GM23338 (cell line): ENCODE results near the gene NIPAL3. TPM values are rescaled to one million over a fixed set of nuclear protein-coding genes. Genes with fewer than 3 reads are reported as not detected.
"Not testable (repeated sequence)": the region's sequence is repeated elsewhere in the genome, so short reads cannot be mapped to it uniquely, and the experiment has no call there.

Source experiments
- ATAC-seq: fragments of 200-7000 bp; cut with Tn5 transposase; 3 replicates; pipeline ENCODE4 v1.9.1; 2020
- DNase-seq: peaks from one replicate; pipeline ENCODE4 v3.0.0-alpha.2; 2015; ENCODE audit warnings: low spot score
- H2AFZ ChIP-seq: fragments of 200-600 bp; sonication (generic); 2 replicates; pipeline ENCODE4 v1.8.0; 2016; ENCODE audit warnings: antibody characterized with exemption, mild to moderate bottlenecking, moderate library complexity
- H3F3A ChIP-seq: fragments of 200-600 bp; sonication (generic); replicated peaks from 2 replicates; pipeline ENCODE4 v1.8.0; 2017; ENCODE audit warnings: antibody characterized with exemption, mixed run types, low read depth
- H3K27ac ChIP-seq: fragments of 200-600 bp; sonication (generic); 2 replicates; pipeline ENCODE4 v1.6.1; 2016; ENCODE audit warnings: low read depth
- H3K27me3 ChIP-seq: fragments of 200-600 bp; sonication (generic); 2 replicates; pipeline ENCODE4 v1.8.0; 2016; ENCODE audit warnings: mild to moderate bottlenecking, mixed run types, moderate library complexity; ENCODE audit not compliant: insufficient read depth
- H3K36me3 ChIP-seq: fragments of 200-600 bp; sonication (generic); 2 replicates; pipeline ENCODE4 v1.8.0; 2016; ENCODE audit warnings: mild to moderate bottlenecking; ENCODE audit not compliant: insufficient read depth
- H3K4me1 ChIP-seq: fragments of 200-600 bp; sonication (generic); 2 replicates; pipeline ENCODE4 v1.8.0; 2016; ENCODE audit warnings: mild to moderate bottlenecking, moderate library complexity; ENCODE audit not compliant: insufficient read depth
- H3K4me2 ChIP-seq: fragments of 200-600 bp; sonication (generic); 2 replicates; pipeline ENCODE4 v1.7.1; 2017; ENCODE audit warnings: mixed run types
- H3K4me3 ChIP-seq: fragments of 200-600 bp; sonication (generic); 2 replicates; pipeline ENCODE4 v1.6.1; 2016; ENCODE audit warnings: mixed run types
- H3K79me2 ChIP-seq: fragments of 200-600 bp; sonication (generic); replicated peaks from 2 replicates; pipeline ENCODE4 v1.8.0; 2017; ENCODE audit warnings: mild to moderate bottlenecking; ENCODE audit not compliant: insufficient read depth
- H3K9me2 ChIP-seq: fragments of 200-600 bp; sonication (generic); 2 replicates; pipeline ENCODE4 v1.8.0; 2017; ENCODE audit not compliant: insufficient read depth
- H4K20me1 ChIP-seq: fragments of 200-600 bp; sonication (generic); replicated peaks from 2 replicates; pipeline ENCODE4 v1.8.0; 2017; ENCODE audit warnings: mild to moderate bottlenecking; ENCODE audit not compliant: insufficient read depth
- H3K27ac Mint-ChIP-seq: 2 replicates; pipeline ENCODE4 v1.8.0; 2020; ENCODE audit warnings: inconsistent platforms, mild to moderate bottlenecking, moderate library complexity, mixed read lengths
- H3K27me3 Mint-ChIP-seq: 3 replicates; pipeline ENCODE4 v1.8.0; 2022; ENCODE audit warnings: low read depth, mild to moderate bottlenecking, moderate library complexity, mixed read lengths, inconsistent platforms; ENCODE audit not compliant: insufficient read depth, poor library complexity
- H3K36me3 Mint-ChIP-seq: 3 replicates; pipeline ENCODE4 v1.8.0; 2021; ENCODE audit warnings: low read depth, mild to moderate bottlenecking, inconsistent platforms, moderate library complexity, mixed read lengths
- H3K4me1 Mint-ChIP-seq: 3 replicates; pipeline ENCODE4 v1.8.0; 2020; ENCODE audit warnings: mild to moderate bottlenecking, inconsistent platforms, mixed read lengths
- H3K4me3 Mint-ChIP-seq: 3 replicates; pipeline ENCODE4 v1.8.0; 2021; ENCODE audit warnings: moderate library complexity, mild to moderate bottlenecking, inconsistent platforms, mixed read lengths
- H3K9me3 Mint-ChIP-seq: 3 replicates; pipeline ENCODE4 v1.8.0; 2020; ENCODE audit warnings: moderate library complexity, mild to moderate bottlenecking, inconsistent platforms, mixed read lengths
- STAT1 ChIP-seq: IDR thresholded peaks from one replicate; pipeline ENCODE4 v1.6.1; 2016; ENCODE audit warnings: antibody characterized with exemption; ENCODE audit not compliant: unreplicated experiment
- ZNF114 ChIP-seq: fragments of 250-450 bp; sonication (Bioruptor Pico); IDR thresholded peaks from 2 replicates; pipeline ENCODE4 v1.5.0; 2020; ENCODE audit warnings: mild to moderate bottlenecking, moderate library complexity
- ZNF462 ChIP-seq: fragments of 250-450 bp; sonication (Bioruptor Pico); IDR thresholded peaks from 2 replicates; pipeline ENCODE4 v1.5.0; 2020; ENCODE audit warnings: mild to moderate bottlenecking, moderate library complexity
- polyA plus RNA-seq: library from polyadenylated mRNA; unstranded; fragments of >200 nt; fragmentation: Nextera tagmentation; extraction: Ambion mirVana; gene quantifications from 2 replicates; pipeline ENCODE4 v1.2.1, GENCODE V29; 2016
- total RNA-seq: library from RNA; depleted of rRNA; stranded (reverse); fragments of >200 nt; shearing (Covaris generic); gene quantifications from 2 replicates; pipeline ENCODE4 v1.2.3, GENCODE V29; 2014; rRNA removed

Gene NIPAL3
- total and polyA plus RNA-seq, 2 experiments from 2014 or later, result 5.5 to 9.6 TPM

GRCh38 chr1:24516506-24516905 lies 100.9 kb downstream of the NIPAL3 start (continued):
- TF ChIP-seq ZNF462 (CRISPR knock-in tag) (no peak), STAT1 (no peak)

GRCh38 chr1:24517898-24518297 lies 102.3 kb downstream of the NIPAL3 start:
- ATAC-seq (no peak), DNase-seq (no peak)
- no peak overlapping the region for H3K27ac Mint-ChIP-seq
- no peaks in the 10 kb centered on the region for H3K27me3 ChIP-seq
- no peaks in the 10 kb centered on the region for H3F3A ChIP-seq
- H2AFZ ChIP-seq, result no peak overlapping the region
- no peak for TF ChIP-seq ZNF114 (CRISPR knock-in tag)
- no peak overlapping the region for H3K4me3 Mint-ChIP-seq
- H4K20me1 ChIP-seq, result no peaks in the 10 kb centered on the region
- peaks cover 2% of the 10 kb centered on the region; the same call in 2 of the 3 replicates for H3K4me1 Mint-ChIP-seq
- no peak overlapping the region for H3K4me3 ChIP-seq
- H3K36me3 Mint-ChIP-seq, result peaks cover 4% of the 10 kb centered on the region; the same call in 1 of the 3 replicates
- H3K36me3 ChIP-seq, result peaks cover 6% of the 10 kb centered on the region; the same call in 1 of the 2 replicates
- no peak overlapping the region for H3K27ac ChIP-seq
- no peaks in the 10 kb centered on the region for H3K79me2 ChIP-seq
- no peaks in the 10 kb centered on the region for H3K27me3 Mint-ChIP-seq
- H3K9me2 ChIP-seq, result no peaks in the 10 kb centered on the region
- H3K4me1 ChIP-seq, result no peaks in the 10 kb centered on the region
- H3K9me3 Mint-ChIP-seq, result no peaks in the 10 kb centered on the region
- H3K4me2 ChIP-seq, result no peak overlapping the region

- not testable (repeated sequence) for H3K27me3 Mint-ChIP-seq
Observed at GRCh38 chr1:24520282-24520681, 104.7 kb downstream of the NIPAL3 start.

More at GRCh38 chr1:24520282-24520681, 104.7 kb downstream of the NIPAL3 start:
- H3K4me3 ChIP-seq, H3K27me3 ChIP-seq, H3F3A ChIP-seq, ATAC-seq, H3K36me3 ChIP-seq, H3K27ac ChIP-seq, H3K4me1 ChIP-seq, H3K36me3 Mint-ChIP-seq, H3K4me1 Mint-ChIP-seq, DNase-seq, H3K9me3 Mint-ChIP-seq, H2AFZ ChIP-seq, H3K9me2 ChIP-seq, H3K4me2 ChIP-seq, H4K20me1 ChIP-seq, H3K4me3 Mint-ChIP-seq, H3K79me2 ChIP-seq, H3K27ac Mint-ChIP-seq: not testable (repeated sequence)

Other genes with a start within 250 kb of the NIPAL3 start
- gene IFNLR1, start 228.5 kb upstream of the NIPAL3 start, total RNA-seq, result 4.2 and 4.3 TPM in 2 replicates
- 6.2 and 8.9 TPM in 2 replicates for gene IFNLR1, start 228.5 kb upstream of the NIPAL3 start, polyA plus RNA-seq
- gene GRHL3, start 96.4 kb upstream of the NIPAL3 start, total RNA-seq, result 0.93 and 1.1 TPM in 2 replicates
- 0.78 and 1.4 TPM in 2 replicates for gene GRHL3, start 96.4 kb upstream of the NIPAL3 start, polyA plus RNA-seq
- gene STPG1, start 2.0 kb upstream of the NIPAL3 start, total RNA-seq, result 6.5 and 8.2 TPM in 2 replicates
- gene STPG1, start 2.0 kb upstream of the NIPAL3 start, polyA plus RNA-seq, result 9.9 and 11.4 TPM in 2 replicates
- 11.2 and 13.7 TPM in 2 replicates for gene RCAN3, start 87.0 kb downstream of the NIPAL3 start, total RNA-seq
- 8.9 and 9.1 TPM in 2 replicates for gene RCAN3, start 87.0 kb downstream of the NIPAL3 start, polyA plus RNA-seq
- 0.17 and 0.85 TPM in 2 replicates for gene NCMAP, start 140.3 kb downstream of the NIPAL3 start, total RNA-seq
- gene NCMAP, start 140.3 kb downstream of the NIPAL3 start, polyA plus RNA-seq, result 0.12 and 0.23 TPM in 2 replicates
- gene SRRM1, start 227.5 kb downstream of the NIPAL3 start, total RNA-seq, result 115 and 118 TPM in 2 replicates
- 649 and 666 TPM in 2 replicates for gene SRRM1, start 227.5 kb downstream of the NIPAL3 start, polyA plus RNA-seq